Mesenchymal stem cell (in vitro differentiated cells and primary cell): ENCODE data around the gene UNC50.
"Not testable (repeated sequence)": the region's sequence is repeated elsewhere in the genome, so short reads cannot be mapped to it uniquely, and the experiment has no call there.

Experiments
- DNase-seq: peaks from one replicate; pipeline ENCODE4 v3.0.0-alpha.2; 2013
- H2AFZ ChIP-seq: one replicate; pipeline ENCODE4 v1.6.1; 2013; ENCODE audit warnings: low read depth, mild to moderate bottlenecking, control low read depth, inconsistent platforms, low read length, moderate library complexity
- H2AK5ac ChIP-seq: 2 replicates; pipeline ENCODE4 v1.6.1; 2013; ENCODE audit warnings: low read length, moderate library complexity, mild to moderate bottlenecking, inconsistent platforms; ENCODE audit not compliant: severe bottlenecking
- H2BK120ac ChIP-seq: one replicate; pipeline ENCODE4 v1.6.1; 2013; ENCODE audit warnings: low read depth, mild to moderate bottlenecking, inconsistent platforms, low read length, moderate library complexity
- H2BK12ac ChIP-seq, 2 experiments: one replicate each; pipeline ENCODE4 v1.6.1; 2013; ENCODE audit warnings: inconsistent platforms in 2 of 2, low read length in 2 of 2, mild to moderate bottlenecking in 2 of 2, moderate library complexity in 2 of 2, control low read depth in 1 of 2
- H2BK15ac ChIP-seq: one replicate; pipeline ENCODE4 v1.6.1; 2013; ENCODE audit warnings: mild to moderate bottlenecking, low read depth, inconsistent platforms; ENCODE audit not compliant: poor library complexity, severe bottlenecking
- H2BK5ac ChIP-seq: 2 replicates; pipeline ENCODE4 v1.6.1; 2013; ENCODE audit warnings: low read depth, mild to moderate bottlenecking, low read length, control low read depth, inconsistent platforms; ENCODE audit not compliant: poor library complexity, severe bottlenecking
- H3K14ac ChIP-seq, 2 experiments: one replicate each; pipeline ENCODE4 v1.6.1; 2013; ENCODE audit warnings: inconsistent platforms in 2 of 2, low read length in 2 of 2, control low read depth in 1 of 2, mild to moderate bottlenecking in 1 of 2, moderate library complexity in 1 of 2
- H3K18ac ChIP-seq, 2 experiments: one replicate each; pipeline ENCODE4 v1.6.1; 2013; ENCODE audit warnings: inconsistent platforms in 2 of 2, low read length in 2 of 2, control low read depth in 1 of 2, low read depth in 1 of 2, mild to moderate bottlenecking in 1 of 2
- H3K23ac ChIP-seq, 2 experiments: one replicate each; pipeline ENCODE4 v1.6.1; 2013; ENCODE audit warnings: inconsistent platforms in 2 of 2, low read length in 2 of 2, mild to moderate bottlenecking in 2 of 2, moderate library complexity in 2 of 2, control low read depth in 1 of 2
- H3K27ac ChIP-seq: 2 replicates; pipeline ENCODE4 v1.5.1; 2013; ENCODE audit warnings: mild to moderate bottlenecking, moderate library complexity, low read length, control low read depth, inconsistent platforms; ENCODE audit not compliant: poor library complexity, severe bottlenecking
- H3K27me3 ChIP-seq, 2 experiments: 2 replicates each; pipeline versions ENCODE4 v1.6.1 to v1.7.0; 2013; ENCODE audit warnings: low read length in 2 of 2, mild to moderate bottlenecking in 2 of 2, moderate library complexity in 2 of 2, control low read depth in 1 of 2, inconsistent platforms in 1 of 2; ENCODE audit not compliant: control insufficient read depth in 1 of 2, insufficient read depth in 1 of 2
- H3K36me3 ChIP-seq, 2 experiments: 2 replicates each; pipeline versions ENCODE4 v1.6.1 to v1.7.0; 2013; ENCODE audit warnings: low read length in 2 of 2, control low read depth in 1 of 2, inconsistent platforms in 1 of 2, low read depth in 1 of 2, mild to moderate bottlenecking in 1 of 2; ENCODE audit not compliant: insufficient read depth in 2 of 2, control insufficient read depth in 1 of 2
- H3K4ac ChIP-seq, 2 experiments: one replicate each; pipeline ENCODE4 v1.6.1; 2013; ENCODE audit warnings: inconsistent platforms in 2 of 2, low read length in 2 of 2, mild to moderate bottlenecking in 2 of 2, moderate library complexity in 2 of 2, control low read depth in 1 of 2, low read depth in 1 of 2
- H3K4me1 ChIP-seq: 2 replicates; pipeline ENCODE4 v1.6.1; 2013; ENCODE audit warnings: low read depth, low read length, control low read depth; ENCODE audit not compliant: control insufficient read depth, insufficient read depth
- H3K4me2 ChIP-seq: 2 replicates; pipeline ENCODE4 v1.6.1; 2013; ENCODE audit warnings: low read length, mild to moderate bottlenecking, inconsistent platforms; ENCODE audit not compliant: poor library complexity, severe bottlenecking
- H3K4me3 ChIP-seq, 2 experiments: 2 replicates each; pipeline versions ENCODE4 v1.5.1 to v1.7.0; 2013; ENCODE audit warnings: low read length in 2 of 2, mild to moderate bottlenecking in 2 of 2, control low read depth in 1 of 2, low read depth in 1 of 2; ENCODE audit not compliant: insufficient read depth in 1 of 2
- H3K79me1 ChIP-seq: replicated peaks from 2 replicates; pipeline ENCODE4 v1.6.1; 2013; ENCODE audit warnings: mild to moderate bottlenecking, control low read depth, low read length, inconsistent platforms; ENCODE audit not compliant: poor library complexity, severe bottlenecking
- H3K9ac ChIP-seq: 2 replicates; pipeline ENCODE4 v1.7.0; 2013; ENCODE audit warnings: mild to moderate bottlenecking, low read length, moderate library complexity
- H3K9me3 ChIP-seq: 2 replicates; pipeline ENCODE4 v1.7.0; 2013; ENCODE audit warnings: mild to moderate bottlenecking, low read length; ENCODE audit not compliant: control insufficient read depth
- H4K8ac ChIP-seq: one replicate; pipeline ENCODE4 v1.6.1; 2013; ENCODE audit warnings: inconsistent platforms, mild to moderate bottlenecking, low read length, moderate library complexity
- H4K91ac ChIP-seq: one replicate; pipeline ENCODE4 v1.6.1; 2013; ENCODE audit warnings: mild to moderate bottlenecking, low read length, inconsistent platforms
- WGBS: methylation state at CpG from one replicate; pipeline ENCODE4 v1.1.7; 2013; ENCODE audit warnings: mixed read lengths; 5-methylcytosine and 5-hydroxymethylcytosine counted together

Gene UNC50

GRCh38 chr2:98656800-98657199, 48.4 kb downstream of the UNC50 start:
- no peak overlapping the region for H2BK5ac ChIP-seq
- H2BK12ac ChIP-seq = no peak overlapping the region
- H3K23ac ChIP-seq = no peak overlapping the region
- no peak overlapping the region for H3K4me3 ChIP-seq
- no peak overlapping the region for H2AK5ac ChIP-seq
- DNase-seq = no peak
- no peak overlapping the region for H3K4me2 ChIP-seq
- no peak overlapping the region for H3K18ac ChIP-seq
- no peaks in the 10 kb centered on the region for H3K79me1 ChIP-seq
- no peak overlapping the region for H3K27ac ChIP-seq
- H3K36me3 ChIP-seq = no peaks in the 10 kb centered on the region
- no peak overlapping the region for H3K9ac ChIP-seq
- peaks cover 0 to 5% of the 10 kb centered on the region in 2 experiments for H3K27me3 ChIP-seq
- H3K4ac ChIP-seq = no peak overlapping the region
- H2BK15ac ChIP-seq = no peak overlapping the region
- WGBS = 88% methylated on average over 4 of the region's 4 CpGs
- peak overlapping the region; percentile 14 for H2AFZ ChIP-seq
- H3K9me3 ChIP-seq = peaks cover 14% of the 10 kb centered on the region
- H4K8ac ChIP-seq = no peak overlapping the region
- no peak overlapping the region for H4K91ac ChIP-seq
- no peak overlapping the region for H2BK120ac ChIP-seq
- H3K4me1 ChIP-seq = no peaks in the 10 kb centered on the region
- H3K14ac ChIP-seq = no peak overlapping the region

- H2BK5ac ChIP-seq = no peak overlapping the region
These were observed 50.6 kb downstream of the UNC50 start for GRCh38 chr2:98658816-98659490.

GRCh38 chr2:98659491-98659840, 51.1 kb downstream of the UNC50 start:
- H3K4me1 ChIP-seq, H2AFZ ChIP-seq, H3K36me3 ChIP-seq, H2BK120ac ChIP-seq, H4K8ac ChIP-seq, H2BK15ac ChIP-seq, H3K18ac ChIP-seq, H3K79me1 ChIP-seq, H3K23ac ChIP-seq, H3K4me3 ChIP-seq, H3K27me3 ChIP-seq, H3K4me2 ChIP-seq, H2BK5ac ChIP-seq, H2AK5ac ChIP-seq, H2BK12ac ChIP-seq, H4K91ac ChIP-seq, H3K14ac ChIP-seq, H3K9ac ChIP-seq, H3K27ac ChIP-seq, DNase-seq, H3K4ac ChIP-seq: not testable (repeated sequence)
- H3K9me3 ChIP-seq = peaks cover 14% of the 10 kb centered on the region
- WGBS = 57% methylated on average over 3 of the region's 3 CpGs

More at GRCh38 chr2:98658816-98659490, 50.6 kb downstream of the UNC50 start:
- Histone ChIP-seq H3K27me3 (peaks cover 0 to 5% of the 10 kb centered on the region in 2 experiments), H2AFZ (no peak overlapping the region), H4K8ac (no peak overlapping the region), H3K4me1 (no peaks in the 10 kb centered on the region), H3K4ac (no peak overlapping the region), H3K4me3 (no peak overlapping the region), H2AK5ac (no peak overlapping the region), H3K23ac (no peak overlapping the region), H2BK120ac (no peak overlapping the region), H3K14ac (no peak overlapping the region), H3K79me1 (no peaks in the 10 kb centered on the region), H3K27ac (no peak overlapping the region), H3K9me3 (peaks cover 14% of the 10 kb centered on the region), H3K18ac (no peak overlapping the region), H3K4me2 (no peak overlapping the region), H3K36me3 (no peaks in the 10 kb centered on the region), H2BK15ac (no peak overlapping the region), H4K91ac (no peak overlapping the region), H3K9ac (no peak overlapping the region), H2BK12ac (no peak overlapping the region)
- DNase-seq = no peak
- WGBS = 86% methylated on average over 4 of the region's 4 CpGs

- WGBS = 93% methylated on average over 11 of the region's 12 CpGs
- Histone ChIP-seq H3K9ac (no peak overlapping the region), H3K4ac (no peak overlapping the region)
These were observed 55.2 kb downstream of the UNC50 start for GRCh38 chr2:98663511-98664090.

More at GRCh38 chr2:98663511-98664090, 55.2 kb downstream of the UNC50 start:
- Histone ChIP-seq H3K9me3 (peaks cover 14% of the 10 kb centered on the region), H3K79me1 (no peaks in the 10 kb centered on the region), H2BK120ac (no peak overlapping the region), H3K18ac (no peak overlapping the region), H2AK5ac (no peak overlapping the region), H2BK12ac (no peak overlapping the region), H4K91ac (no peak overlapping the region), H3K4me1 (no peaks in the 10 kb centered on the region), H3K27me3 (no peaks in the 10 kb centered on the region), H2AFZ (no peak overlapping the region), H2BK15ac (no peak overlapping the region), H3K4me2 (no peak overlapping the region), H3K4me3 (no peak overlapping the region), H2BK5ac (no peak overlapping the region), H4K8ac (no peak overlapping the region), H3K14ac (no peak overlapping the region), H3K36me3 (no peaks in the 10 kb centered on the region), H3K23ac (no peak overlapping the region), H3K27ac (no peak overlapping the region)
- DNase-seq = no peak
